A204.1 (cell line): ENCODE measurements around the gene AKAP6.

ENCODE experiments used
- FAIRE-seq: peaks from 2 replicates; lab custom pipeline; 2012; peaks lifted over from hg19 to GRCh38; lab: Jason Lieb, UNC

Gene AKAP6

GRCh38 chr14:32534145-32534544 is 205.0 kb downstream of the AKAP6 start:
- no peak for FAIRE-seq

DNA sequence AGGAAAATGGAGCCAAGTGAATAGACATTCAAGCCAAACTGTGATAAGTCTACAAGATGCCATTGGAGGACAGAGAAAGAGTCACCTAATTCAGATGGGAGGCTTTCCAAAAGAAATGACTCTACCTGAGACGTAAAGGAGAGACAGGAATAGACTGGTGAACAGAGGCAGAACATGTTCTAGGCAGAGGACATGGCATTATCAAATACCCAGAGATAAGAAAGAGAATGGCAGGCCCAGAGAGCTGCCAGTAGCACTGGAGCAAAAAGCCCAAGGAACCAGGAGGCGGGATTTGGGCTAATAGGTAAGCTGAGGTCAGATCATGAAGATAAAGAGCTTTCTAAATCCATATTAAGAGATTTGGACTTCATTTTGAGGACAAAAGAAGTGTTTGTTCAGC is 207.1 kb downstream of the AKAP6 start:
- no peak for FAIRE-seq

GRCh38 chr14:32537166-32537565 is 208.1 kb downstream of the AKAP6 start:
- FAIRE-seq, result no peak

GRCh38 chr14:32542507-32542906 is 213.4 kb downstream of the AKAP6 start:
- FAIRE-seq, result no peak

DNA sequence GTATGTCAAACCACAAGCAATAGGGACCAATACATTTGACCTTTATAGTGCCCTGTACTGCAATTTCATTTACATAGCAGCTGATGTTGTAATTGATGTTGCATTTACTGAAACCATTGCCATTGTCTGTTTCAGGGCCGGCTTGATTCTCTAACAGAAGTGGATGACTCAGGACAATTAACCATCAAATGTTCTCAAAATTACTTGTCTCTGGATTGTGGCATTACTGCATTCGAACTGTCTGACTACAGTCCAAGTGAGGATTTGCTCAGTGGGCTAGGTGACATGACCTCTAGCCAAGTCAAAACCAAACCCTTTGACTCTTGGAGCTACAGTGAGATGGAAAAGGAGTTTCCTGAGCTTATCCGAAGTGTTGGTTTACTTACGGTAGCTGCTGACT is 216.0 kb downstream of the AKAP6 start:
- no peak for FAIRE-seq

DNA sequence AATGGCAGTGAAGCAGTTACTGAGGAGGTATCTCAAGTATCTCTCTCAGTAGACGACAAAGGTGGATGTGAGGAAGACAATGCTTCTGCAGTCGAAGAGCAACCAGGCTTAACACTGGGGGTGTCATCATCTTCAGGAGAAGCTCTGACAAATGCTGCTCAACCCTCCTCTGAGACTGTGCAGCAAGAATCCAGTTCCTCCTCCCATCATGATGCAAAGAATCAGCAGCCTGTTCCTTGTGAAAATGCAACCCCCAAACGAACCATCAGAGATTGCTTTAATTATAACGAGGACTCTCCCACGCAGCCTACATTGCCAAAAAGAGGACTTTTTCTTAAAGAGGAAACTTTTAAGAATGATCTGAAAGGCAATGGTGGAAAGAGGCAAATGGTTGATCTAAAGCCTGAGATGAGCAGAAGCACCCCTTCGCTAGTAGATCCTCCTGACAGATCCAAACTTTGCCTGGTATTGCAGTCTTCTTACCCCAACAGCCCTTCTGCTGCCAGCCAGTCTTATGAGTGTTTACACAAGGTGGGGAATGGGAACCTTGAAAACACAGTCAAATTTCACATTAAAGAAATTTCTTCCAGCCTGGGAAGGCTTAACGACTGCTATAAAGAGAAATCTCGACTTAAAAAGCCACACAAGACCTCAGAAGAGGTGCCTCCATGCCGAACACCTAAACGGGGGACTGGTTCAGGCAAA is 216.6 kb downstream of the AKAP6 start:
- no peak for FAIRE-seq

DNA sequence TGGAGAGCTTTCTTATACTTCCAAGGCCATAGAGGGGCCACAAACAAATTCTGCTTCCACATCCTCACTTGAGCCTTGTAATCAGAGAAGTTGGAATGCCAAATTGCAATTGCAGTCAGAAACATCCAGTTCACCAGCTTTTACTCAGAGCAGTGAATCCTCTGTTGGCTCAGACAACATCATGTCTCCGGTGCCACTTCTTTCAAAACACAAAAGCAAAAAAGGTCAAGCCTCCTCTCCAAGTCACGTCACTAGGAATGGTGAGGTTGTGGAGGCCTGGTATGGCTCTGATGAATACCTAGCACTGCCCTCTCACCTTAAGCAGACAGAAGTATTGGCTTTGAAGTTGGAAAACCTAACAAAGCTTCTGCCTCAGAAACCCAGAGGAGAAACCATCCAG is 217.1 kb downstream of the AKAP6 start:
- FAIRE-seq, result no peak

DNA sequence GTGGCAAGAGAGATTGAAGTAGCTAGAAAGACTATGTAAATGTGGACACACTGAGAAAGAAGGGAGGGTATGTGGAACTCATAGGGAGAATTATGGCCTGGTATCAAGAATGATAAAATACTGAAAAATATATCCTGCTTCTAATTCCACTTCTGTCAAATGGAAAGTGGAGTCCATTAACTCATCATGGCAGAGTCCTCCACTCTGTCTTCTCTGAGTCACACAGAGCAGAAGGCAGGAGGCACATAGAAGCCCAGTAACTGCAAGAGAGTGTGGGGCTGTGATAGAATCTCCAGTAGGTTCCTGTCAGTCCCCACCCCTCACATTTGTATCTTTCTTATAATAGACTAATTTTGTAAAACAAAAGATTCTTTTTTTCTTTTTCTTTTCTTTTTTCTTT is 223.7 kb downstream of the AKAP6 start:
- FAIRE-seq, result no peak

- FAIRE-seq, result no peak
These were observed 229.9 kb downstream of the AKAP6 start for GRCh38 chr14:32559048-32559447.

DNA sequence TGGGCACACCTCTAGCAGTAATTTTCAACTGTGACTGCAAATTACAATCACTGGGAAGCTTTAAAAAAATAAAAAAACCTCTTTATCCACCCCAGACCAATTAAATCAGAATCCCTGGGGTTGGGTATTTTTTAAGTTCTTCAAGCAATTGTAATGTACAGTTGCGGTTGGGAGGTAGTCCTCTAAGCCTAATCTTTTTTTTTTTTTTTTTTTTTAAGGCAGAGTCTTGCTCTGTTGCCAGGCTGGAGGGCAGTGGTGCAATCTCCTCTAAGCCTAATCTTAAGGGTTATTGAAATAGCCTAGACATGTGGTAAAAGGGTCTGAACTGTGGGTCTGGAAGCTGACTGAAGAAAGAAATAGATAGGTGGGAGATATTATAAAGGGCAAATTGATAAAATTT is 230.5 kb downstream of the AKAP6 start:
- FAIRE-seq, result peak; percentile 97

- FAIRE-seq, result no peak
These were observed 231.2 kb downstream of the AKAP6 start for GRCh38 chr14:32560209-32560857.

- no peak for FAIRE-seq
These were observed 232.4 kb downstream of the AKAP6 start for GRCh38 chr14:32561520-32561919.

DNA sequence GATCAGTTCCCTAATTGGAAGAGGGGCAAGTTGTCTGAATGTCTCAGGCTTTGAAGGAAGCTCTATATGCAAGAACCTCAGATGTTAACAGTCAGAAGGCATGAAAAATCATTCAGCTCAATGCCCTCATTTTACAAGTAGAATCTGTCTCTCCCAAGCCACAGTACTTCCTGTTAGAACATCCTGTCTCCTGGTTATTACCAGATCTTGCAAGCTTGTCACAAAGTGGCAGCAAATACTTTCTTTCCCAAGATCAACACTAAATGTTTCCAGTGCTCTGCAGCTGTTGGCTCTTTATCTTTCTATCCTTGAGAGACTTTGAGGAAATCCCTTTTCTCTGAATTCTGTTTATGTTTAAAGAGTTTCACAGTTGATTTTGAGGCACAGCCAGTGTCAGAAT is 235.5 kb downstream of the AKAP6 start:
- peak; percentile 58 for FAIRE-seq

DNA sequence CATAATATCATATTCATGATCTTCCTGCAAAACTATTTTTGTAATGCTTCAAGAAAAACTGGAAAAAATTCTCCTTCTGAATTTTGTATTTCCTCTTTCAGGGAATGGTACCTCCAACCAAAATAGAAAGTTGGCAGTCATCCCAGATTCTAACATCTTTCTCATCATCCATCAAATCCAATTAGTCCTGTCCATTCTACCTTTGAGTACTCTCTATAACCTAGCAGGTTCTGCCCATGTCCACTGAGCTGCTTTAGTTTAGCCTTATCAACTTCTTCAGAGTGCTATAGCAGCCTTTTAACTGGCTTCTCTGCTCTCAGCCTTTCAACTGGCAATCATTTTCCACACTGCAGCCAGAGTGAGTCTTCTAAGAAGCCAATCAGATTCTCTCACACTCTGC is 236.2 kb downstream of the AKAP6 start:
- FAIRE-seq, result peak; percentile 93

DNA sequence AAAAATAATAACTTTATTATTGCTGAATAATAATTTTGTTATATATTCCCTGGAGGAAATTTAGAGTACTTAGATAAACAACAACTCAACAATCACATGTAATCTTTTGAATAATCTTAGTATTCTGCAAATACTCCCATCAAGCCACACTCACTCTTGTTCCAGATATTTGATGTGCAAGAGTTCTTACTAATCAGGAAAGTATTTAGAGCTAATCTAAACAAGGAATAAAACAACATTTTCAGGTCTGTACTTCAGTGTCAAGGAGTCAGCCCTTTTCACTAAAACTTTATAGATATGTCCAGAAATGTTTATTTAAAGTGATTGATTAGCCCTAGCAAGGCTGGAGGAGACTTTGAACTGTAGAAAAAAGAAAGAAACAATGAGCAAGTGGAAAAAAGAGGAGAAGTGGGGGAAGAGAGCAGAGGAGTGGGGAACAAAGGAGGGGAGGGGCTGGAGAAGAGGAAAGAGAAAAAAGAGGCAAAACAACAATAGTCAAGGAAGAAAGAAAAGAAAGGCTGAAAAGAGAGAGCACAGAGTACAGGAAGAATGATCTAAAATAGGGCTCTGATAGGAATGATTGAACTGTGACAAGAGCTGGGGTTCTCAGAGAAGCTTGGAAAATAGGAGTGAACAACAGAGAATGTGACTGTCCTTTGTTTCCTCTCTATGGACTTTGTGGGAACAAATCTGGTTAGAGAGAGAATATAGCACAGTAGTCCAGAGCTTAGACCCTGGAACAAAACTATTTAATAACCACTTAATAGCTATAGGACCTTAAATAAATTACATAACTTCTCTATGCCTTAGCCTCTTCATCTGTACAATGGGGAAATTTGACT is 238.7 kb downstream of the AKAP6 start:
- FAIRE-seq, result no peak

- no peak for FAIRE-seq
These were observed 242.5 kb downstream of the AKAP6 start for GRCh38 chr14:32571551-32571950.

DNA sequence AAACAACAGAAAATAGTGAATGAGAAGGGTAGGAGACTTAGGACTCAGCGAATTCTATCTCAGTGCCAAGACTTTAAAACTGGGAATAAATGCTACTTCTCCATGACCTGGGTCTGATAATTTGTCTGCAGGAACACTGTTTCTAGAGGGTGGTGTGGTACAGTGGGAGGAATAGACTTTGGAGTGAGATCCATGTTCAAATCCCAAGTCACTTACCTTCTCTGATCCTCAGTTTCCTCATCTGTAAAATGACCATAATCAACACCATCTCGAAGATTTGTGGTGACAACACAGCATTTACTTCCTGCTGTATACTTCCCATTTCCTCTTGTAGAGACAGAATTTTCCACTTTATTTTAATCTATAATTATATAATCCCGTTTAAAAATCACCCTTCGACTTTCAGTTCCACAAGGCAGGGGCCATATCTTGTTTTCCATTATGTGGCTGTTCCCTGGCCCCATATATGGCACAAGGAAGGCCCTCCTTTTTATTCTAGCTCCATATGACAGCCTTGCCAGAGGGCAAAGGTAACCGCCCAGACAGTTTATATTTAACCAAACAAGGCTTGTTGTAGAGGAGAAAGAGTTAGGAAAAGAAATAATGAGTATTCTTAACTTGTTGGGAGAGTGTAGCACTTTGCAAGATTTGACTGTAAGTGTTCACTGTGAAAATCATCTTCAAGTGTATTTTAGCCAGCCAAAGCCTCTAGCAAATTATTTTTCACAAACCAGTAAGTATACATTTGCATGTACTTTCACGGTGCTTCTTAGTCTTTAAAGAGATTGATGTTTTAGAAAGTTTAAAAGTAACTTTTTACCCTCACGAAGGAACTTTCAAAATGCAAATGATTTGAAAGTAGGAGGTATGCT is 243.1 kb downstream of the AKAP6 start:
- no peak for FAIRE-seq

DNA sequence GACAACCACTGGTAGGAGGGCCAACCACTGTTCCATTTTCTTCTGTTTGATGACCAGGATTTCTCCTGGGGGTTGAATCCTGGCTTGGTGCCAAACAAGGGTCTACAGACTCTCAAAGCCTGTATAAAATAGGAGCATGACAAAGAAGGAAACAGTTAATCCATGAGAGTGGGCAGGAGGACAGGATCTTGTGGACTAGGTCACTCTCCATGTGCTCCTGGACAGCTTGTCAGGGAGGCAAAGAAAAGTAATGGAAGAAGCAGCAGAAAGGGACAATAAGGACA is 243.7 kb downstream of the AKAP6 start:
- FAIRE-seq, result no peak

GRCh38 chr14:32574269-32574668 is 245.2 kb downstream of the AKAP6 start:
- FAIRE-seq, result no peak

DNA sequence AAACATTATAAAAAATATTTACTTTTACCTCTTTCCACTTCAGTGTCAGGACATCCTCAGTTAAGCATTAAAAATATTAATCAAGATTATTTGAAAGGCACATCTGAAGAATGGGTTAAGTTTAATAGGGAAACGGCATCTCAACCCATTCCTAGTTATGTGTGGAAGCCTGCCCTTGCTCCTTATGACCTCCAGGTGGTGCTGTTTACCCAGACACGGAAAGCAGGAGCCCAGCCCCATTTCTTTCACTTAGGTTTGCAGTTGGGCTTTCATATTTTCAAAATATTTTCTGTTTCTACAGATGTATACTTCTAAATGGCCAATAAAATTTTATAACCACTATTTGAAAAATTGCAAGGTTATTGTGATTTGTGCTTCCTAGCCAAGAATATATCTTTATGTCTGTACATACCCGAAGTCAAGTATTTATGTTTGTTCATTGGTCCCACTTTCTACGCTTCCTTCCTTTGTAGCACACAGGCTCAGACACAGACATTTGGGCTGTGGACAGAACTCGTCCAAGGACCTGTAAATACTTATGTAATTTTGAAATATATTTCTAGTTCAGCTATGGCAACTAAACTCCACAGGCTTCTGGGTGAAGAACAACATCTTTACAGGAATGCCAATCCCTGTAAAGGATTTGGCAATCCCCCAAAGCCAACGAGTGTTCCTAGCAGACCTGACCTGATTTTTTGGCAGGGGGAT is 247.1 kb downstream of the AKAP6 start:
- FAIRE-seq, result peak; percentile 98

- FAIRE-seq, result no peak
These were observed 247.9 kb downstream of the AKAP6 start for GRCh38 chr14:32576977-32577376.

DNA sequence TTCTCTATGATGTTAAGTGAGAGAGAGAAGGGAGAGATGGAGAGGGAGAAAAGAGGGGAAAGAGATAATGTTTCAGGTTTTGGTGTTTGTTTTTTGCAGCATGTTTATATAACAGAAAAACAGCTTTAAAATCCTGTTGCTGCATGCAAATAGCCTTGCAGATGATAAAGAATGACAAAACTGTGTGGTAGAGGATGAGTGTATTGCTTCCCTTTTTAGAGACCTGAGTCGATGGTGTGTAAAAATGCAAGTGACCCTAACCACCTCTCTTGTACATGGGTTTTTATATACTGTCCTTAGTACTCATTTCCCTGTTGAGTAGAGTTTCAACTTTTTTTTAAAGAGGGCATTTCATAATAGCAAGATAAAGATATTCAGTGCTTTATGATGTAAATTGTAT is 249.1 kb downstream of the AKAP6 start:
- FAIRE-seq, result no peak
